Measurements from ENCODE around the gene FAM163B. TPM values are rescaled to one million over a fixed set of nuclear protein-coding genes. Genes with fewer than 3 reads are reported as not detected.

The FAM163B gene
- polyA plus RNA-seq, 4 donors: 0.12 to 0.19 TPM; not detected in 2

GRCh38 chr9:133533857-133534256, 75.3 kb downstream of the FAM163B start:
- WGBS, 3 donors: 37 to 56% (median 44%) methylated on average over 8 to 9 of the region's 9 CpGs
- FAIRE-seq (no peak), DNase-seq (no peak)
- no peak overlapping the region for H3K4me3 ChIP-seq (ENCODE audit: low read depth in 1 of 3, low read length in 3 of 3)
- peak overlapping the region in 1 of 3 donors; percentile 20 for H3K27ac ChIP-seq (ENCODE audit: low read depth in 1 of 3, low read length in 2 of 3)
- peaks cover 0 to 10% (median 2%) of the 10 kb centered on the region in 3 donors for H3K4me1 ChIP-seq (ENCODE audit: control insufficient read depth in 3 of 3, insufficient read depth in 2 of 3, low read depth in 1 of 3, low read length in 2 of 3)
- no peaks in the 10 kb centered on the region for H3K36me3 ChIP-seq (ENCODE audit: control insufficient read depth in 3 of 3, insufficient read depth in 2 of 3, low read depth in 1 of 3, low read length in 3 of 3)
- H3K9me3 ChIP-seq (ENCODE audit: control insufficient read depth in 2 of 2, insufficient read depth in 1 of 2, low read depth in 1 of 2, low read length in 1 of 2): no peaks in the 10 kb centered on the region
- peaks cover 3 to 33% (median 5%) of the 10 kb centered on the region in 3 donors for H3K27me3 ChIP-seq (ENCODE audit: control insufficient read depth in 3 of 3, insufficient read depth in 3 of 3, low read length in 3 of 3)

- Histone ChIP-seq H3K4me1 (ENCODE audit: control insufficient read depth in 3 of 3, insufficient read depth in 2 of 3, low read depth in 1 of 3, low read length in 2 of 3) (peaks cover 0 to 9% (median 2%) of the 10 kb centered on the region in 3 donors), H3K9me3 (ENCODE audit: control insufficient read depth in 2 of 2, insufficient read depth in 1 of 2, low read depth in 1 of 2, low read length in 1 of 2) (no peaks in the 10 kb centered on the region), H3K36me3 (ENCODE audit: control insufficient read depth in 3 of 3, insufficient read depth in 2 of 3, low read depth in 1 of 3, low read length in 3 of 3) (no peaks in the 10 kb centered on the region), H3K27ac (ENCODE audit: low read depth in 1 of 3, low read length in 2 of 3) (no peak overlapping the region), H3K4me3 (ENCODE audit: low read depth in 1 of 3, low read length in 3 of 3) (no peak overlapping the region), H3K27me3 (ENCODE audit: control insufficient read depth in 3 of 3, insufficient read depth in 3 of 3, low read length in 3 of 3) (peaks cover 3 to 33% (median 5%) of the 10 kb centered on the region in 3 donors)
- 35 to 60% (median 36%) methylated on average over 18 to 20 of the region's 20 CpGs for WGBS, 3 donors
- DNase-seq (peak; percentile 39 to 54), FAIRE-seq (no peak)
Measured at GRCh38 chr9:133532937-133533668, 76.1 kb downstream of the FAM163B start.

GRCh38 chr9:133531293-133531692, 77.9 kb downstream of the FAM163B start:
- Histone ChIP-seq H3K4me1 (ENCODE audit: control insufficient read depth in 3 of 3, insufficient read depth in 2 of 3, low read depth in 1 of 3, low read length in 2 of 3) (peaks cover 0 to 25% (median 6%) of the 10 kb centered on the region in 3 donors), H3K27me3 (ENCODE audit: control insufficient read depth in 3 of 3, insufficient read depth in 3 of 3, low read length in 3 of 3) (peaks cover 3 to 36% (median 5%) of the 10 kb centered on the region in 3 donors), H3K27ac (ENCODE audit: low read depth in 1 of 3, low read length in 2 of 3) (no peak overlapping the region), H3K9me3 (ENCODE audit: control insufficient read depth in 2 of 2, insufficient read depth in 1 of 2, low read depth in 1 of 2, low read length in 1 of 2) (no peaks in the 10 kb centered on the region), H3K36me3 (ENCODE audit: control insufficient read depth in 3 of 3, insufficient read depth in 2 of 3, low read depth in 1 of 3, low read length in 3 of 3) (no peaks in the 10 kb centered on the region), H3K4me3 (ENCODE audit: low read depth in 1 of 3, low read length in 3 of 3) (no peak overlapping the region)
- 60 to 69% (median 67%) methylated on average over 9 of the region's 9 CpGs for WGBS, 3 donors
- DNase-seq (no peak), FAIRE-seq (no peak)

GRCh38 chr9:133529874-133530273, 79.3 kb downstream of the FAM163B start:
- peaks cover 3 to 29% (median 5%) of the 10 kb centered on the region in 3 donors for H3K27me3 ChIP-seq (ENCODE audit: control insufficient read depth in 3 of 3, insufficient read depth in 3 of 3, low read length in 3 of 3)
- no peak for FAIRE-seq
- no peak for DNase-seq
- no peaks in the 10 kb centered on the region for H3K36me3 ChIP-seq (ENCODE audit: control insufficient read depth in 3 of 3, insufficient read depth in 2 of 3, low read depth in 1 of 3, low read length in 3 of 3)
- peaks cover 0 to 25% (median 6%) of the 10 kb centered on the region in 3 donors for H3K4me1 ChIP-seq (ENCODE audit: control insufficient read depth in 3 of 3, insufficient read depth in 2 of 3, low read depth in 1 of 3, low read length in 2 of 3)
- no peak overlapping the region for H3K27ac ChIP-seq (ENCODE audit: low read depth in 1 of 3, low read length in 2 of 3)
- WGBS, 3 donors: 83 to 88% (median 84%) methylated on average over 7 of the region's 7 CpGs
- no peak overlapping the region for H3K4me3 ChIP-seq (ENCODE audit: low read depth in 1 of 3, low read length in 3 of 3)
- no peaks in the 10 kb centered on the region for H3K9me3 ChIP-seq (ENCODE audit: control insufficient read depth in 2 of 2, insufficient read depth in 1 of 2, low read depth in 1 of 2, low read length in 1 of 2)

GRCh38 chr9:133529457-133529856, 79.7 kb downstream of the FAM163B start:
- H3K36me3 ChIP-seq (ENCODE audit: control insufficient read depth in 3 of 3, insufficient read depth in 2 of 3, low read depth in 1 of 3, low read length in 3 of 3): no peaks in the 10 kb centered on the region
- H3K4me1 ChIP-seq (ENCODE audit: control insufficient read depth in 3 of 3, insufficient read depth in 2 of 3, low read depth in 1 of 3, low read length in 2 of 3): peaks cover 0 to 25% (median 6%) of the 10 kb centered on the region in 3 donors
- FAIRE-seq (no peak), DNase-seq (no peak)
- H3K27me3 ChIP-seq (ENCODE audit: control insufficient read depth in 3 of 3, insufficient read depth in 3 of 3, low read length in 3 of 3): peaks cover 0 to 26% (median 5%) of the 10 kb centered on the region in 3 donors
- H3K9me3 ChIP-seq (ENCODE audit: control insufficient read depth in 2 of 2, insufficient read depth in 1 of 2, low read depth in 1 of 2, low read length in 1 of 2): no peaks in the 10 kb centered on the region
- WGBS, 3 donors: 73 to 87% (median 80%) methylated on average over 7 of the region's 7 CpGs
- no peak overlapping the region for H3K27ac ChIP-seq (ENCODE audit: low read depth in 1 of 3, low read length in 2 of 3)
- no peak overlapping the region for H3K4me3 ChIP-seq (ENCODE audit: low read depth in 1 of 3, low read length in 3 of 3)

GRCh38 chr9:133528876-133529241, 80.3 kb downstream of the FAM163B start:
- no peak overlapping the region for H3K4me3 ChIP-seq (ENCODE audit: low read depth in 1 of 3, low read length in 3 of 3)
- no peaks in the 10 kb centered on the region for H3K9me3 ChIP-seq (ENCODE audit: control insufficient read depth in 2 of 2, insufficient read depth in 1 of 2, low read depth in 1 of 2, low read length in 1 of 2)
- FAIRE-seq (no peak), DNase-seq (no peak)
- H3K4me1 ChIP-seq (ENCODE audit: control insufficient read depth in 3 of 3, insufficient read depth in 2 of 3, low read depth in 1 of 3, low read length in 2 of 3): peaks cover 0 to 21% (median 6%) of the 10 kb centered on the region in 3 donors
- H3K36me3 ChIP-seq (ENCODE audit: control insufficient read depth in 3 of 3, insufficient read depth in 2 of 3, low read depth in 1 of 3, low read length in 3 of 3): no peaks in the 10 kb centered on the region
- peaks cover 0 to 22% (median 5%) of the 10 kb centered on the region in 3 donors for H3K27me3 ChIP-seq (ENCODE audit: control insufficient read depth in 3 of 3, insufficient read depth in 3 of 3, low read length in 3 of 3)
- H3K27ac ChIP-seq (ENCODE audit: low read depth in 1 of 3, low read length in 2 of 3): no peak overlapping the region
- WGBS, 3 donors: 58 to 74% (median 60%) methylated on average over 11 of the region's 11 CpGs

- no peaks in the 10 kb centered on the region for H3K36me3 ChIP-seq (ENCODE audit: control insufficient read depth in 3 of 3, insufficient read depth in 2 of 3, low read depth in 1 of 3, low read length in 3 of 3)
- H3K4me1 ChIP-seq (ENCODE audit: control insufficient read depth in 3 of 3, insufficient read depth in 2 of 3, low read depth in 1 of 3, low read length in 2 of 3): peaks cover 0 to 18% (median 4%) of the 10 kb centered on the region in 3 donors
- DNase-seq: no peak
- 57 to 72% (median 61%) methylated on average over 21 to 22 of the region's 22 CpGs for WGBS, 3 donors
- H3K4me3 ChIP-seq (ENCODE audit: low read depth in 1 of 3, low read length in 3 of 3): no peak overlapping the region
- no peaks in the 10 kb centered on the region for H3K9me3 ChIP-seq (ENCODE audit: control insufficient read depth in 2 of 2, insufficient read depth in 1 of 2, low read depth in 1 of 2, low read length in 1 of 2)
- H3K27ac ChIP-seq (ENCODE audit: low read depth in 1 of 3, low read length in 2 of 3): no peak overlapping the region
- peaks cover 0 to 16% (median 0%) of the 10 kb centered on the region in 3 donors for H3K27me3 ChIP-seq (ENCODE audit: control insufficient read depth in 3 of 3, insufficient read depth in 3 of 3, low read length in 3 of 3)
- no peak for FAIRE-seq
Measured at GRCh38 chr9:133528001-133528875, 81.0 kb downstream of the FAM163B start.

- no peaks in the 10 kb centered on the region for H3K36me3 ChIP-seq (ENCODE audit: control insufficient read depth in 3 of 3, insufficient read depth in 2 of 3, low read depth in 1 of 3, low read length in 3 of 3)
- FAIRE-seq (no peak), DNase-seq (peak in 1 of 2 donors; percentile 35)
- H3K4me1 ChIP-seq (ENCODE audit: control insufficient read depth in 3 of 3, insufficient read depth in 2 of 3, low read depth in 1 of 3, low read length in 2 of 3): peaks cover 0 to 18% (median 4%) of the 10 kb centered on the region in 3 donors
- H3K27me3 ChIP-seq (ENCODE audit: control insufficient read depth in 3 of 3, insufficient read depth in 3 of 3, low read length in 3 of 3): peaks cover 0 to 14% (median 0%) of the 10 kb centered on the region in 3 donors
- H3K4me3 ChIP-seq (ENCODE audit: low read depth in 1 of 3, low read length in 3 of 3): no peak overlapping the region
- H3K27ac ChIP-seq (ENCODE audit: low read depth in 1 of 3, low read length in 2 of 3): no peak overlapping the region
- H3K9me3 ChIP-seq (ENCODE audit: control insufficient read depth in 2 of 2, insufficient read depth in 1 of 2, low read depth in 1 of 2, low read length in 1 of 2): no peaks in the 10 kb centered on the region
- 58 to 80% (median 77%) methylated on average over 18 of the region's 18 CpGs for WGBS, 3 donors
Measured at GRCh38 chr9:133527444-133527920, 81.7 kb downstream of the FAM163B start.

Measured in small intestine (tissue), 7 donors.